ENCODE results near the gene SORCS3. TPM values are rescaled to one million over a fixed set of nuclear protein-coding genes. Genes with fewer than 3 reads are reported as not detected.

The SORCS3 gene
- polyA plus RNA-seq, 3 donors: not detected

- no peak overlapping the region for H3K4me3 ChIP-seq (replicated peaks in 1 of 3; ENCODE audit: low read depth in 2 of 3, low read length in 3 of 3)
- H3K79me2 ChIP-seq (ENCODE audit: insufficient read depth, low read length): no peaks in the 10 kb centered on the region
- no peaks in the 10 kb centered on the region for H4K20me1 ChIP-seq (ENCODE audit: insufficient read depth, low read length)
- H3K4me1 ChIP-seq (ENCODE audit: control insufficient read depth in 1 of 2, insufficient read depth in 2 of 2, low read length in 2 of 2): no peaks in the 10 kb centered on the region
- H3K27me3 Mint-ChIP-seq (ENCODE audit: low read depth in 3 of 3): peaks cover 0 to 5% (median 0%) of the 10 kb centered on the region in 3 donors
- no peak for TF ChIP-seq CTCF (IDR thresholded peaks at IDR 0.05)
- no peak overlapping the region for H3K4me2 ChIP-seq (replicated peaks; ENCODE audit: extremely low read depth, low read length, poor library complexity, severe bottlenecking)
- no peak overlapping the region for H3K4me3 Mint-ChIP-seq
- intact Hi-C loops (cut with micrococcal nuclease): no loop called here
- no peak for DNase-seq
- H3K27ac ChIP-seq (ENCODE audit: low read depth in 1 of 2, low read length in 2 of 2): no peak overlapping the region
- no peak overlapping the region for H3K9ac ChIP-seq (ENCODE audit: insufficient read depth, low read length, poor library complexity, severe bottlenecking)
- no peaks in the 10 kb centered on the region for H3K36me3 Mint-ChIP-seq
- no peak overlapping the region for H2AFZ ChIP-seq (ENCODE audit: insufficient read depth, low read depth, low read length, poor library complexity, severe bottlenecking)
- no peak overlapping the region for H3K27ac Mint-ChIP-seq
- WGBS (ENCODE audit: insufficient coverage): 85% methylated on average over 3 of the region's 3 CpGs
- no peaks in the 10 kb centered on the region for H3K36me3 ChIP-seq (replicated peaks in 1 of 2; ENCODE audit: control insufficient read depth in 1 of 2, insufficient read depth in 2 of 2, low read length in 2 of 2)
- no peaks in the 10 kb centered on the region for H3K27me3 ChIP-seq (ENCODE audit: control insufficient read depth in 2 of 2, insufficient read depth in 2 of 2, low read length in 2 of 2)
- no peaks in the 10 kb centered on the region for H3K9me3 Mint-ChIP-seq
- no peaks in the 10 kb centered on the region for H3K4me1 Mint-ChIP-seq
- H3K9me3 ChIP-seq (replicated peaks in 1 of 2; ENCODE audit: control insufficient read depth in 1 of 2, insufficient read depth in 1 of 2, low read length in 2 of 2): no peaks in the 10 kb centered on the region
These were observed 132.0 kb downstream of the SORCS3 start for GRCh38 chr10:104773105-104773504.

- H3K9ac ChIP-seq (ENCODE audit: insufficient read depth, low read length, poor library complexity, severe bottlenecking): no peak overlapping the region
- Mint-ChIP-seq H3K9me3 (peaks cover 0 to 1% (median 0%) of the 10 kb centered on the region in 7 donors), H3K4me3 (no peak overlapping the region), H3K27me3 (ENCODE audit: low read depth in 3 of 3) (peaks cover 0 to 5% (median 0%) of the 10 kb centered on the region in 3 donors), H3K4me1 (no peaks in the 10 kb centered on the region), H3K27ac (peak overlapping the region in 2 of 7 donors; percentile 47 to 66), H3K36me3 (no peaks in the 10 kb centered on the region)
- no peak for TF ChIP-seq CTCF (IDR thresholded peaks at IDR 0.05)
- 56% methylated on average over 3 of the region's 6 CpGs for WGBS (ENCODE audit: insufficient coverage)
- intact Hi-C loops (cut with micrococcal nuclease): no loop called here
- no peak overlapping the region for H3K4me2 ChIP-seq (replicated peaks; ENCODE audit: extremely low read depth, low read length, poor library complexity, severe bottlenecking)
- H3K27ac ChIP-seq (ENCODE audit: low read depth in 1 of 2, low read length in 2 of 2): no peak overlapping the region
- no peaks in the 10 kb centered on the region for H4K20me1 ChIP-seq (ENCODE audit: insufficient read depth, low read length)
- no peaks in the 10 kb centered on the region for H3K79me2 ChIP-seq (ENCODE audit: insufficient read depth, low read length)
- H2AFZ ChIP-seq (ENCODE audit: insufficient read depth, low read depth, low read length, poor library complexity, severe bottlenecking): no peak overlapping the region
- H3K4me3 ChIP-seq (replicated peaks in 1 of 3; ENCODE audit: low read depth in 2 of 3, low read length in 3 of 3): no peak overlapping the region
- no peaks in the 10 kb centered on the region for H3K4me1 ChIP-seq (ENCODE audit: control insufficient read depth in 1 of 2, insufficient read depth in 2 of 2, low read length in 2 of 2)
- H3K27me3 ChIP-seq (ENCODE audit: control insufficient read depth in 2 of 2, insufficient read depth in 2 of 2, low read length in 2 of 2): no peaks in the 10 kb centered on the region
- no peaks in the 10 kb centered on the region for H3K36me3 ChIP-seq (replicated peaks in 1 of 2; ENCODE audit: control insufficient read depth in 1 of 2, insufficient read depth in 2 of 2, low read length in 2 of 2)
- DNase-seq: no peak
- H3K9me3 ChIP-seq (replicated peaks in 1 of 2; ENCODE audit: control insufficient read depth in 1 of 2, insufficient read depth in 1 of 2, low read length in 2 of 2): no peaks in the 10 kb centered on the region
These were observed 133.1 kb downstream of the SORCS3 start for GRCh38 chr10:104774234-104774633.
